HG02870 (cell line): Measurements from ENCODE around the gene SLC9A3.

Experiments
- ATAC-seq: cut with Tn5 transposase; IDR thresholded peaks from one replicate; pipeline ENCODE4 v1.9.1; 2021; ENCODE audit warnings: mild to moderate bottlenecking, moderate library complexity; ENCODE audit not compliant: unreplicated experiment

SLC9A3 gene

DNA sequence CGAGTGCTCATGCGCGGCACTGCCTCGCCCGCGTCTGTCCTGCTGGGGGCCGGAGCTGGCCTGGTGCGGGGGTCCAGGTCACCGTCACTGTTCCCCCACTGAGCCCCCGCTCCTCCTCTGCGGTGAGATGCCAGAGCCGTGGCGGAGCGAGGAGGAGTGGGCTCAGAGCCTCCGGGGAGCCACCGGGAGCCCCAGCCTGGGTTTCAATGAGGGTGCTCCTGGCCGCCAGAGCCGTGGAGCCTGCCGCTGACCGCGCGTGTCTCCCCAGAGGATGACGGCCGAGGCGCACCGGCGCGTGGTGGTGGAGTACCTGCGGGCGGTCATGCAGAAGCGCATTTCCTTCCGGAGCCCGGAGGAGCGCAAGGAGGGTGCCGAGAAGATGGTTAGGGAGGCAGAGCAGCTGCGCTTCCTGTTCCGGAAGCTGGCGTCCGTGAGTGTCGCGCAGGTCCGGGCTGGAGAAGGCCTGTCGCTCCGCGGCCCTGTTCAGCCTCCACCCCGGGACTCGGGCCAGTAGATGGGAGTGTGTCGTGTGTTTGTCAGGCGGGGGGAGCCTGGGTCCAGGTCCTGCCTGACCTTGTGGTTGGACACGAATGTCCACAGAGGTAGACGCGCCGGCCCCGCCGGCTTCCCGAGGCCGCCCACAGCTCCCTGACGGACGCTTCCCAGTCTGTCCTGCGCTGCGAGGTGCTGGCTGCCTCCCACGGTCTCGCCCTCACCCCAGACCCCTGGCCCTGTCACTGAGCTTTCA is 59.2 kb downstream of the SLC9A3 start:
- no peak for ATAC-seq

GRCh38 chr5:464446-464842 is 59.8 kb downstream of the SLC9A3 start:
- no peak for ATAC-seq

DNA sequence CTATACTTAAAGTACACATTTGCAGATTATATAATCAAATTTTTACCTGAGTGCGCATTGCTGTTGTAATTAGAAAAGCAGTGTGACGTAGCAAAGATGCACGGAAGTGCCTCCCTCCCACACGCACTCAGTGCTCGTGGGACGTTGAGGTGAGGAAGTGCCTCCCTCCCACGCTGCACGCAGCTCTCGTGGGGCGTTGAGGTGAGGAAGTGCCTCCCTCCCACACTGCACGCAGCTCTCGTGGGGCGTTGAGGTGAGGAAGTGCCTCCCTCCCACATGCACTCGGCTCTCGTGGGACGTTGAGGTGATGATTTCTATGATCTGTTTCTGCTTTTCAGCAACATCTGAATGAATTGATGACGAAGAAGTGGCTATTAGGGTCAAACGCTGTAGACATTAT is 60.3 kb downstream of the SLC9A3 start:
- no peak for ATAC-seq

DNA sequence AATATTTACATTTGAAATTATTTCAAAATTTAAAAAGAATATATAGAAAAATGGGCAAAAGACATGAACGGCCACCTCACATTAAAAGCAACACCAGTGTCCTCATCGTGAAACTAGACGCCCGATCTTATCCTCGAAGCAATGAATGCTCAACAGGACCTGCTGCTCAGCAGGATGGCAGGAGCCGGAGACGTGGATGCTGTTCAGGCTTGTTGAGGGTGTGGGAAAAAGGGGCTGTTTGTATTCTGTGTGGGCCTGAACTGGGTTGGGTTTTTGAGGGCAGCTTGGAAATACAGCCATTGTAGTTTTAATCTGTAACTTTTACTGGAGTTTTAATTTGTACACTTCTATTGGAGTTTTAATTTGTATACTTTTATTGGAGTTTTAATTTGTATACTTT is 60.9 kb downstream of the SLC9A3 start:
- no peak for ATAC-seq

- ATAC-seq: no peak
Measured at GRCh38 chr5:462051-462481, 62.2 kb downstream of the SLC9A3 start.

DNA sequence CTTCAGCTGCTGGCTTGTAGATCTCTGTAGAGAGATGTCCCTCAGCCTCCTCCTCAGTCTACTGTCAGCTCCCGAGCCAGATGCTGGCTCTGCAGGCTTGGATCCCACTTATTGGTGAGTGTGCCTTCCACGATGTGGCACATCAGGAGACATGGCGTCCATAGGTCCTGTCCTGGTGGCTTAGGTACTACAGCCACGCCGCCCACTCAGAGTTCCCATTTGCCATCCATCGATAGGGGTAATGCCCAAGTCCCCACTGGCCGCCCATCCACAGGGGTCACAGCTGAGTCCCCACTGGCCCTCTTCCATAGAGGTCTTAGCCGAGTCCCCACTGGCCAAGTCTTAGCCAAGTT is 64.0 kb downstream of the SLC9A3 start:
- no peak for ATAC-seq

- ATAC-seq: no peak
Measured at GRCh38 chr5:459562-460272, 64.5 kb downstream of the SLC9A3 start.

GRCh38 chr5:458547-459353 is 65.5 kb downstream of the SLC9A3 start:
- no peak for ATAC-seq

- no peak for ATAC-seq
Measured at GRCh38 chr5:457195-457961, 66.9 kb downstream of the SLC9A3 start.

GRCh38 chr5:456351-457194 is 67.7 kb downstream of the SLC9A3 start:
- no peak for ATAC-seq

GRCh38 chr5:455806-456205 is 68.4 kb downstream of the SLC9A3 start:
- ATAC-seq: no peak

GRCh38 chr5:454936-455335 is 69.3 kb downstream of the SLC9A3 start:
- no peak for ATAC-seq

DNA sequence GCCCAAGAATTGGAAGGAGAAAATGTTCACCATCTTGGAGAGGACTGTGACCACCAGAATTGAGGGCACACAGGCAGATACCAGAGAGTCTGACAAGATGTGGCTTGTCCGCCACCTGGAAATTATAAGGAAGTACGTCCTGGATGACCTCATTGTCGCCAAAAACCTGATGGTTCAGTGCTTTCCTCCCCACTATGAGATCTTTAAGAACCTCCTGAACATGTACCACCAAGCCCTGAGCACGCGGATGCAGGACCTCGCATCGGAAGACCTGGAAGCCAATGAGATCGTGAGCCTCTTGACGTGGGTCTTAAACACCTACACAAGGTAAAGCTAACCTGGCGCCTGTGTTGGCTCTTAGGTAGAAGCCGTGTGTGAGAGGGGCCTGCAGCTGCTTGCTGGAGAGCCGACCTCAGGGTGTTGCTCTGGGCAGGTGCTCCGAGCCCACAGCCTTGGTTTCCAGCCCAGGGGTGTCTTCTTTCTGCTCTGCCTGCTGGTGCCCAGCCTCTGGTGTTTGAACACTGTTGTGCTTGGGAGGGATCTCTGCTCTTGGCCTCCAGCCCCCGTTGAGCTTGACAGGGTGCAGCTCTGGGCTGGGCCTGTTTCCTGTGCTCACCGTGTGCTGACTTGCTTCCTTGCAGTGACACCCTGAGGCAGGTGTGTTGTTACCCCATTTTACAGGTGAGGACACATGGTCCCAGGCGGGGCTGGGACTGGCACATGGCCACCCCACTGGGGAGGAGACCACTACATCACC is 70.3 kb downstream of the SLC9A3 start:
- no peak for ATAC-seq

GRCh38 chr5:452978-453710 is 71.1 kb downstream of the SLC9A3 start:
- no peak for ATAC-seq

GRCh38 chr5:451587-452458 is 72.4 kb downstream of the SLC9A3 start:
- ATAC-seq: no peak

DNA sequence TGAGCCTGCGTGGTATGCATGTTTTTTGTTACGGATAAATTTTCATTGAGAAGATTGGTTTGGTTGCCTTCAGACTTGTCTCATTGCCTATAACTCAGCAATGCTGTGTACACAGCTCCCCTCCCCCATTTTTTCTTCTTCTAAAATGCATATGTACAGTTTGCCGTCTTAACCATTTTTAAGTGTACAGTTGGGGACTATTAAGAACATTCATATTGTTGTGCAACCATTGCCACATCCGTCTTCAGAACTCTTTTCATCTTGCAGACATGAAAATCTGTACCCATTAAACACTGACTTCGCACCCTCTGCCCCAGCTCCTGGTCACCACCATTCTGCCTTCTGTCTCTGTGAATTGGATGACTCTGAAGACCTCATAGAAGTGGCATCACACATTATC is 75.1 kb downstream of the SLC9A3 start:
- ATAC-seq: no peak

- no peak for ATAC-seq
Measured at GRCh38 chr5:448766-449090, 75.5 kb downstream of the SLC9A3 start.
